Activated T-helper 1 cell treated with anti-CD3 and anti-CD28 coated beads, Interleukin-12 subunit alpha, Interleukin-12 subunit beta, Interleukin-2, Interleukin-4 antibody, amounts not matched to agents 30 ng/mL and 10 ng/mL and 1 ng/mL, durations not matched to agents 14 hours and 24 hours and 36 hours (primary cell): ENCODE measurements around the gene RBM19. TPM values are rescaled to one million over a fixed set of nuclear protein-coding genes. Genes with fewer than 3 reads are reported as not detected.

Experiments used
- DNase-seq: peaks from one replicate; pipeline ENCODE4 v3.0.0; 2021; ENCODE audit warnings: low spot score
- H3K27ac Mint-ChIP-seq: one replicate; pipeline ENCODE4 v1.8.0; 2021; ENCODE audit warnings: mild to moderate bottlenecking, mixed read lengths
- H3K27me3 Mint-ChIP-seq: one replicate; pipeline ENCODE4 v1.8.0; 2022; ENCODE audit warnings: mild to moderate bottlenecking, moderate library complexity, mixed read lengths; ENCODE audit not compliant: insufficient read depth
- H3K36me3 Mint-ChIP-seq: one replicate; pipeline ENCODE4 v1.8.0; 2021; ENCODE audit warnings: low read depth, mixed read lengths
- H3K4me1 Mint-ChIP-seq: one replicate; pipeline ENCODE4 v1.8.0; 2021; ENCODE audit warnings: low read depth, mixed read lengths
- H3K4me3 Mint-ChIP-seq: one replicate; pipeline ENCODE4 v1.8.0; 2021; ENCODE audit warnings: mild to moderate bottlenecking, moderate library complexity, mixed read lengths
- H3K9me3 Mint-ChIP-seq: one replicate; pipeline ENCODE4 v1.8.0; 2021; ENCODE audit warnings: mixed read lengths
- intact Hi-C: fragments of 100-400 bp; cut with micrococcal nuclease; formaldehyde crosslinking; loops from one replicate; pipeline ENCODE4 v1.15.1; 2024
- total RNA-seq: library from RNA; stranded (reverse); gene quantifications from 2 replicates; pipeline ENCODE4 v1.2.3, GENCODE V29; 2022

Gene RBM19
- total RNA-seq, 1 donor from 2014 or later: 102 TPM

- no peaks in the 10 kb centered on the region for H3K9me3 Mint-ChIP-seq
- no peak for DNase-seq
- intact Hi-C loops: no loop called here
- H3K27me3 Mint-ChIP-seq: no peaks in the 10 kb centered on the region
- no peaks in the 10 kb centered on the region for H3K4me1 Mint-ChIP-seq
- no peak overlapping the region for H3K27ac Mint-ChIP-seq
- no peak overlapping the region for H3K4me3 Mint-ChIP-seq
- H3K36me3 Mint-ChIP-seq: no peaks in the 10 kb centered on the region
Measured at GRCh38 chr12:113853491-113853890, 112.6 kb downstream of the RBM19 start.

GRCh38 chr12:113852695-113853490 lies 113.2 kb downstream of the RBM19 start:
- Mint-ChIP-seq H3K27ac (no peak overlapping the region), H3K27me3 (no peaks in the 10 kb centered on the region), H3K4me3 (no peak overlapping the region), H3K9me3 (no peaks in the 10 kb centered on the region), H3K36me3 (no peaks in the 10 kb centered on the region), H3K4me1 (no peaks in the 10 kb centered on the region)
- intact Hi-C loops: no loop called here
- DNase-seq: no peak

GRCh38 chr12:113852264-113852663 lies 113.9 kb downstream of the RBM19 start:
- H3K36me3 Mint-ChIP-seq: no peaks in the 10 kb centered on the region
- no peak overlapping the region for H3K4me3 Mint-ChIP-seq
- no peaks in the 10 kb centered on the region for H3K9me3 Mint-ChIP-seq
- intact Hi-C loops: no loop called here
- no peaks in the 10 kb centered on the region for H3K27me3 Mint-ChIP-seq
- no peak for DNase-seq
- no peak overlapping the region for H3K27ac Mint-ChIP-seq
- H3K4me1 Mint-ChIP-seq: no peaks in the 10 kb centered on the region

- no peak overlapping the region for H3K4me3 Mint-ChIP-seq
- H3K4me1 Mint-ChIP-seq: no peaks in the 10 kb centered on the region
- no peaks in the 10 kb centered on the region for H3K27me3 Mint-ChIP-seq
- H3K36me3 Mint-ChIP-seq: no peaks in the 10 kb centered on the region
- no peak for DNase-seq
- no peak overlapping the region for H3K27ac Mint-ChIP-seq
- intact Hi-C loops: no loop called here
- H3K9me3 Mint-ChIP-seq: no peaks in the 10 kb centered on the region
Measured at GRCh38 chr12:113850309-113851056, 115.6 kb downstream of the RBM19 start.

- no peak for DNase-seq
- no peaks in the 10 kb centered on the region for H3K9me3 Mint-ChIP-seq
- no peaks in the 10 kb centered on the region for H3K36me3 Mint-ChIP-seq
- intact Hi-C loops: no loop called here
- H3K4me3 Mint-ChIP-seq: no peak overlapping the region
- no peaks in the 10 kb centered on the region for H3K4me1 Mint-ChIP-seq
- H3K27me3 Mint-ChIP-seq: no peaks in the 10 kb centered on the region
- H3K27ac Mint-ChIP-seq: no peak overlapping the region
Measured at GRCh38 chr12:113847856-113848255, 118.3 kb downstream of the RBM19 start.

- H3K27ac Mint-ChIP-seq: no peak overlapping the region
- intact Hi-C loops: no loop called here
- no peak for DNase-seq
- no peaks in the 10 kb centered on the region for H3K27me3 Mint-ChIP-seq
- no peaks in the 10 kb centered on the region for H3K4me1 Mint-ChIP-seq
- H3K9me3 Mint-ChIP-seq: no peaks in the 10 kb centered on the region
- H3K36me3 Mint-ChIP-seq: no peaks in the 10 kb centered on the region
- H3K4me3 Mint-ChIP-seq: no peak overlapping the region
Measured at GRCh38 chr12:113846883-113847755, 119.0 kb downstream of the RBM19 start.

GRCh38 chr12:113845900-113846674 lies 120.0 kb downstream of the RBM19 start:
- DNase-seq: no peak
- H3K4me1 Mint-ChIP-seq: no peaks in the 10 kb centered on the region
- H3K27me3 Mint-ChIP-seq: no peaks in the 10 kb centered on the region
- H3K9me3 Mint-ChIP-seq: no peaks in the 10 kb centered on the region
- intact Hi-C loops: no loop called here
- H3K36me3 Mint-ChIP-seq: no peaks in the 10 kb centered on the region
- no peak overlapping the region for H3K27ac Mint-ChIP-seq
- H3K4me3 Mint-ChIP-seq: no peak overlapping the region

GRCh38 chr12:113844495-113845210 lies 121.5 kb downstream of the RBM19 start:
- Mint-ChIP-seq H3K4me3 (no peak overlapping the region), H3K4me1 (no peaks in the 10 kb centered on the region), H3K27me3 (no peaks in the 10 kb centered on the region), H3K27ac (no peak overlapping the region), H3K9me3 (no peaks in the 10 kb centered on the region), H3K36me3 (no peaks in the 10 kb centered on the region)
- DNase-seq: no peak
- intact Hi-C loops: no loop called here

GRCh38 chr12:113842699-113843098 lies 123.4 kb downstream of the RBM19 start:
- intact Hi-C loops: no loop called here
- no peak for DNase-seq
- H3K4me1 Mint-ChIP-seq: no peaks in the 10 kb centered on the region
- H3K36me3 Mint-ChIP-seq: no peaks in the 10 kb centered on the region
- no peaks in the 10 kb centered on the region for H3K9me3 Mint-ChIP-seq
- H3K27me3 Mint-ChIP-seq: no peaks in the 10 kb centered on the region
- H3K4me3 Mint-ChIP-seq: no peak overlapping the region
- no peak overlapping the region for H3K27ac Mint-ChIP-seq

- Mint-ChIP-seq H3K27ac (no peak overlapping the region), H3K4me1 (no peaks in the 10 kb centered on the region), H3K36me3 (no peaks in the 10 kb centered on the region), H3K4me3 (no peak overlapping the region), H3K27me3 (no peaks in the 10 kb centered on the region), H3K9me3 (no peaks in the 10 kb centered on the region)
- DNase-seq: no peak
- intact Hi-C loops: no loop called here
Measured at GRCh38 chr12:113841786-113842185, 124.3 kb downstream of the RBM19 start.

- H3K27ac Mint-ChIP-seq: no peak overlapping the region
Measured at GRCh38 chr12:113840401-113841042, 125.6 kb downstream of the RBM19 start.

More at GRCh38 chr12:113840401-113841042, 125.6 kb downstream of the RBM19 start:
- no peak for DNase-seq
- intact Hi-C loops: no loop called here
- Mint-ChIP-seq H3K36me3 (no peaks in the 10 kb centered on the region), H3K4me1 (no peaks in the 10 kb centered on the region), H3K27me3 (no peaks in the 10 kb centered on the region), H3K4me3 (no peak overlapping the region), H3K9me3 (no peaks in the 10 kb centered on the region)
